HepG2 (cell line): ENCODE data around the gene ARHGEF3. TPM values are rescaled to one million over a fixed set of nuclear protein-coding genes. Genes with fewer than 3 reads are reported as not detected.

Experiments used
- FOXC1 ChIP-seq: sonication (generic); formaldehyde crosslinking; IDR thresholded peaks from 2 replicates; pipeline ENCODE4 v1.8.0; 2022; ENCODE audit warnings: mild to moderate bottlenecking, missing genetic modification reagents, borderline replicate concordance
- KDM2A ChIP-seq: sonication (generic); formaldehyde crosslinking; IDR thresholded peaks from 2 replicates; pipeline ENCODE4 v1.4.0; 2020; ENCODE audit warnings: low read depth, missing genetic modification reagents, borderline replicate concordance
- KLF13 ChIP-seq: sonication (generic); formaldehyde crosslinking; IDR thresholded peaks from 2 replicates; pipeline ENCODE4 v1.4.0; 2020; ENCODE audit warnings: mild to moderate bottlenecking, missing genetic modification reagents
- KLF16 ChIP-seq, 2 experiments: sonication (generic) in 1 of 2; formaldehyde crosslinking in 1 of 2; IDR thresholded peaks; 2 replicates each; pipeline versions ENCODE4 v1.6.1 to v1.8.0; 2016 to 2023; ENCODE audit warnings: missing genetic modification reagents in 2 of 2, missing compliant biosample characterization in 1 of 2
- MIER3 ChIP-seq: IDR thresholded peaks from 2 replicates; pipeline ENCODE4 v1.6.1; 2016; ENCODE audit warnings: missing compliant biosample characterization, borderline replicate concordance
- NCOA2 ChIP-seq: sonication (generic); formaldehyde crosslinking; IDR thresholded peaks from 2 replicates; pipeline ENCODE4 v1.8.0; 2022; ENCODE audit warnings: inconsistent platforms
- NR2F2 ChIP-seq: IDR thresholded peaks from 2 replicates; pipeline ENCODE4 v1.6.1; 2012; ENCODE audit warnings: low read depth, inconsistent platforms, borderline replicate concordance
- ZNF44 ChIP-seq: sonication (generic); formaldehyde crosslinking; IDR thresholded peaks from 2 replicates; pipeline ENCODE4 v1.5.1; 2020; ENCODE audit warnings: mild to moderate bottlenecking, missing genetic modification reagents
- ZNF570 ChIP-seq: sonication (generic); formaldehyde crosslinking; IDR thresholded peaks from 2 replicates; pipeline ENCODE4 v1.4.0; 2020; ENCODE audit warnings: mild to moderate bottlenecking, missing genetic modification reagents, borderline replicate concordance
- ZNF619 ChIP-seq: sonication (generic); formaldehyde crosslinking; IDR thresholded peaks from 2 replicates; pipeline ENCODE4 v1.4.0; 2020; ENCODE audit warnings: mild to moderate bottlenecking, missing genetic modification reagents
- polyA plus RNA-seq, 8 experiments: library from polyadenylated mRNA; depleted of rRNA in 3 of 8; stranded (reverse) in 7 of 8; unstranded in 1 of 8; fragments of >200 nt; fragmentation: Illumina TruSeq in 4 of 8; extraction: Trizol in 4 of 8; gene quantifications; 2 replicates each; pipeline versions ENCODE4 v1.2.1 to v1.2.3, GENCODE V29; 2011 to 2016; ENCODE audit warnings: low read depth in 4 of 8, missing spikeins in 1 of 8, mixed read lengths in 1 of 8; ENCODE audit not compliant: insufficient read depth in 1 of 8
- total RNA-seq, 5 experiments: library from RNA; depleted of rRNA; stranded (reverse); fragments of >200 nt; fragmentation: Illumina TruSeq; extraction: Trizol; gene quantifications; 2 replicates each; pipeline ENCODE4 v1.2.3, GENCODE V29; 2016; ENCODE audit warnings: low read depth in 1 of 5
- TF ChIP-seq, protein P1 (sequence below): sonication (generic); formaldehyde crosslinking; IDR thresholded peaks from 2 replicates; pipeline ENCODE4 v1.4.0; 2020; ENCODE audit warnings: missing genetic modification reagents, borderline replicate concordance
- TF ChIP-seq, protein P2 (sequence below): sonication (generic); formaldehyde crosslinking; IDR thresholded peaks from 2 replicates; pipeline ENCODE4 v1.4.0; 2020; ENCODE audit warnings: missing genetic modification reagents
- TF ChIP-seq, protein P3 (sequence below): sonication (generic); formaldehyde crosslinking; IDR thresholded peaks from 2 replicates; pipeline ENCODE4 v1.4.0; 2020; ENCODE audit warnings: mild to moderate bottlenecking, missing genetic modification reagents

ARHGEF3 gene
- total and polyA plus RNA-seq, 2 of the 13 experiments (the other 11 are each of a cell fraction or from before 2014, with no cell fraction given): 14.8 to 23.1 TPM

DNA sequence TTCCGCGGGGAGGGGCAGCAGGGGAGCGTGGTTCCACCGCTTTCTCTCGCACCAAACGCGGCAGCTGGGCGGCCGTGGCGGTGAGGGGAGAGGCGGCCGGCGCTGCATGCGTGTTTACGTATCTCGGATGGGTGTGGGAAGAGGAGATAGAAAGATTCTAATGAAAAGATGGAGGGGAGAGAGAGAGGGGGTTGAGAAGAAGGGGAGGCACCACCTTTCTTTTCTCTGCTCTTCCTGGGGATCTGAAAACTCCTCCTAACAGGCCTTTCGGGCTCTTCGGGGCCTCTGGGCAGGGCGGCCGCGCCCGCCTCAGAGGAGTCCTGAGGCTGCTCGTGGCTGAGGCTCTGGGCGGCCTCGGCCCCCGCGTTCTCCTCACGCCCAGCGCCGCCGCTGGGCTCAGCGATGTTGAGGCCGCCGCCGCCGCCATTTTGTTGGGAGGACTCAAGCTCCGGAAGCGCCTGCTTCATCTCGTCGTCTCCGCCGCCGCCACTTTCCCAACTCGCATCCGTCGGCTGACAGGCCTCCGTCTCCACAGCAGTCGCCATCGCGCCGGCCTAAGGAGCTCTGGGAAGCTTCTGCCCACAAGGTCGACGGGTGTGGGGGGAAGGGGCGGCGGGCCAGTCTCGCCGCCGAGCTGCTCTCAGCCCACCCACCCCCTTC lies 119.2 kb downstream of the ARHGEF3 start (continued):
- TF ChIP-seq, protein P1, sequence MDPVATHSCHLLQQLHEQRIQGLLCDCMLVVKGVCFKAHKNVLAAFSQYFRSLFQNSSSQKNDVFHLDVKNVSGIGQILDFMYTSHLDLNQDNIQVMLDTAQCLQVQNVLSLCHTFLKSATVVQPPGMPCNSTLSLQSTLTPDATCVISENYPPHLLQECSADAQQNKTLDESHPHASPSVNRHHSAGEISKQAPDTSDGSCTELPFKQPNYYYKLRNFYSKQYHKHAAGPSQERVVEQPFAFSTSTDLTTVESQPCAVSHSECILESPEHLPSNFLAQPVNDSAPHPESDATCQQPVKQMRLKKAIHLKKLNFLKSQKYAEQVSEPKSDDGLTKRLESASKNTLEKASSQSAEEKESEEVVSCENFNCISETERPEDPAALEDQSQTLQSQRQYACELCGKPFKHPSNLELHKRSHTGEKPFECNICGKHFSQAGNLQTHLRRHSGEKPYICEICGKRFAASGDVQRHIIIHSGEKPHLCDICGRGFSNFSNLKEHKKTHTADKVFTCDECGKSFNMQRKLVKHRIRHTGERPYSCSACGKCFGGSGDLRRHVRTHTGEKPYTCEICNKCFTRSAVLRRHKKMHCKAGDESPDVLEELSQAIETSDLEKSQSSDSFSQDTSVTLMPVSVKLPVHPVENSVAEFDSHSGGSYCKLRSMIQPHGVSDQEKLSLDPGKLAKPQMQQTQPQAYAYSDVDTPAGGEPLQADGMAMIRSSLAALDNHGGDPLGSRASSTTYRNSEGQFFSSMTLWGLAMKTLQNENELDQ (CRISPR knock-in tag): no peak
- no peak for TF ChIP-seq NR2F2
- TF ChIP-seq, protein P2, sequence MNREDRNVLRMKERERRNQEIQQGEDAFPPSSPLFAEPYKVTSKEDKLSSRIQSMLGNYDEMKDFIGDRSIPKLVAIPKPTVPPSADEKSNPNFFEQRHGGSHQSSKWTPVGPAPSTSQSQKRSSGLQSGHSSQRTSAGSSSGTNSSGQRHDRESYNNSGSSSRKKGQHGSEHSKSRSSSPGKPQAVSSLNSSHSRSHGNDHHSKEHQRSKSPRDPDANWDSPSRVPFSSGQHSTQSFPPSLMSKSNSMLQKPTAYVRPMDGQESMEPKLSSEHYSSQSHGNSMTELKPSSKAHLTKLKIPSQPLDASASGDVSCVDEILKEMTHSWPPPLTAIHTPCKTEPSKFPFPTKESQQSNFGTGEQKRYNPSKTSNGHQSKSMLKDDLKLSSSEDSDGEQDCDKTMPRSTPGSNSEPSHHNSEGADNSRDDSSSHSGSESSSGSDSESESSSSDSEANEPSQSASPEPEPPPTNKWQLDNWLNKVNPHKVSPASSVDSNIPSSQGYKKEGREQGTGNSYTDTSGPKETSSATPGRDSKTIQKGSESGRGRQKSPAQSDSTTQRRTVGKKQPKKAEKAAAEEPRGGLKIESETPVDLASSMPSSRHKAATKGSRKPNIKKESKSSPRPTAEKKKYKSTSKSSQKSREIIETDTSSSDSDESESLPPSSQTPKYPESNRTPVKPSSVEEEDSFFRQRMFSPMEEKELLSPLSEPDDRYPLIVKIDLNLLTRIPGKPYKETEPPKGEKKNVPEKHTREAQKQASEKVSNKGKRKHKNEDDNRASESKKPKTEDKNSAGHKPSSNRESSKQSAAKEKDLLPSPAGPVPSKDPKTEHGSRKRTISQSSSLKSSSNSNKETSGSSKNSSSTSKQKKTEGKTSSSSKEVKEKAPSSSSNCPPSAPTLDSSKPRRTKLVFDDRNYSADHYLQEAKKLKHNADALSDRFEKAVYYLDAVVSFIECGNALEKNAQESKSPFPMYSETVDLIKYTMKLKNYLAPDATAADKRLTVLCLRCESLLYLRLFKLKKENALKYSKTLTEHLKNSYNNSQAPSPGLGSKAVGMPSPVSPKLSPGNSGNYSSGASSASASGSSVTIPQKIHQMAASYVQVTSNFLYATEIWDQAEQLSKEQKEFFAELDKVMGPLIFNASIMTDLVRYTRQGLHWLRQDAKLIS (CRISPR knock-in tag): 0 out of 2 replicates have a peak, but pooled peaks have one; percentile 63
- TF ChIP-seq NCOA2 (CRISPR knock-in tag): peak; percentile 44
- 0 out of 2 replicates have a peak, but pooled peaks have one; percentile 71 for TF ChIP-seq ZNF44 (CRISPR knock-in tag)
- no peak for TF ChIP-seq KLF13 (CRISPR knock-in tag)
- TF ChIP-seq KDM2A (CRISPR knock-in tag): peak; percentile 83; the same call in 1 of the 2 replicates
- TF ChIP-seq ZNF619: peak; percentile 20; the same call in 1 of the 2 replicates
- TF ChIP-seq FOXC1 (CRISPR knock-in tag): peak; percentile 44
- TF ChIP-seq KLF16 (CRISPR knock-in tag; IDR thresholded peaks at IDR 0.05): peak in 1 of 2 experiments; percentile 16; a peak in 1 of 4 replicates
- TF ChIP-seq ZNF570 (CRISPR knock-in tag): no peak
- TF ChIP-seq, protein P3, sequence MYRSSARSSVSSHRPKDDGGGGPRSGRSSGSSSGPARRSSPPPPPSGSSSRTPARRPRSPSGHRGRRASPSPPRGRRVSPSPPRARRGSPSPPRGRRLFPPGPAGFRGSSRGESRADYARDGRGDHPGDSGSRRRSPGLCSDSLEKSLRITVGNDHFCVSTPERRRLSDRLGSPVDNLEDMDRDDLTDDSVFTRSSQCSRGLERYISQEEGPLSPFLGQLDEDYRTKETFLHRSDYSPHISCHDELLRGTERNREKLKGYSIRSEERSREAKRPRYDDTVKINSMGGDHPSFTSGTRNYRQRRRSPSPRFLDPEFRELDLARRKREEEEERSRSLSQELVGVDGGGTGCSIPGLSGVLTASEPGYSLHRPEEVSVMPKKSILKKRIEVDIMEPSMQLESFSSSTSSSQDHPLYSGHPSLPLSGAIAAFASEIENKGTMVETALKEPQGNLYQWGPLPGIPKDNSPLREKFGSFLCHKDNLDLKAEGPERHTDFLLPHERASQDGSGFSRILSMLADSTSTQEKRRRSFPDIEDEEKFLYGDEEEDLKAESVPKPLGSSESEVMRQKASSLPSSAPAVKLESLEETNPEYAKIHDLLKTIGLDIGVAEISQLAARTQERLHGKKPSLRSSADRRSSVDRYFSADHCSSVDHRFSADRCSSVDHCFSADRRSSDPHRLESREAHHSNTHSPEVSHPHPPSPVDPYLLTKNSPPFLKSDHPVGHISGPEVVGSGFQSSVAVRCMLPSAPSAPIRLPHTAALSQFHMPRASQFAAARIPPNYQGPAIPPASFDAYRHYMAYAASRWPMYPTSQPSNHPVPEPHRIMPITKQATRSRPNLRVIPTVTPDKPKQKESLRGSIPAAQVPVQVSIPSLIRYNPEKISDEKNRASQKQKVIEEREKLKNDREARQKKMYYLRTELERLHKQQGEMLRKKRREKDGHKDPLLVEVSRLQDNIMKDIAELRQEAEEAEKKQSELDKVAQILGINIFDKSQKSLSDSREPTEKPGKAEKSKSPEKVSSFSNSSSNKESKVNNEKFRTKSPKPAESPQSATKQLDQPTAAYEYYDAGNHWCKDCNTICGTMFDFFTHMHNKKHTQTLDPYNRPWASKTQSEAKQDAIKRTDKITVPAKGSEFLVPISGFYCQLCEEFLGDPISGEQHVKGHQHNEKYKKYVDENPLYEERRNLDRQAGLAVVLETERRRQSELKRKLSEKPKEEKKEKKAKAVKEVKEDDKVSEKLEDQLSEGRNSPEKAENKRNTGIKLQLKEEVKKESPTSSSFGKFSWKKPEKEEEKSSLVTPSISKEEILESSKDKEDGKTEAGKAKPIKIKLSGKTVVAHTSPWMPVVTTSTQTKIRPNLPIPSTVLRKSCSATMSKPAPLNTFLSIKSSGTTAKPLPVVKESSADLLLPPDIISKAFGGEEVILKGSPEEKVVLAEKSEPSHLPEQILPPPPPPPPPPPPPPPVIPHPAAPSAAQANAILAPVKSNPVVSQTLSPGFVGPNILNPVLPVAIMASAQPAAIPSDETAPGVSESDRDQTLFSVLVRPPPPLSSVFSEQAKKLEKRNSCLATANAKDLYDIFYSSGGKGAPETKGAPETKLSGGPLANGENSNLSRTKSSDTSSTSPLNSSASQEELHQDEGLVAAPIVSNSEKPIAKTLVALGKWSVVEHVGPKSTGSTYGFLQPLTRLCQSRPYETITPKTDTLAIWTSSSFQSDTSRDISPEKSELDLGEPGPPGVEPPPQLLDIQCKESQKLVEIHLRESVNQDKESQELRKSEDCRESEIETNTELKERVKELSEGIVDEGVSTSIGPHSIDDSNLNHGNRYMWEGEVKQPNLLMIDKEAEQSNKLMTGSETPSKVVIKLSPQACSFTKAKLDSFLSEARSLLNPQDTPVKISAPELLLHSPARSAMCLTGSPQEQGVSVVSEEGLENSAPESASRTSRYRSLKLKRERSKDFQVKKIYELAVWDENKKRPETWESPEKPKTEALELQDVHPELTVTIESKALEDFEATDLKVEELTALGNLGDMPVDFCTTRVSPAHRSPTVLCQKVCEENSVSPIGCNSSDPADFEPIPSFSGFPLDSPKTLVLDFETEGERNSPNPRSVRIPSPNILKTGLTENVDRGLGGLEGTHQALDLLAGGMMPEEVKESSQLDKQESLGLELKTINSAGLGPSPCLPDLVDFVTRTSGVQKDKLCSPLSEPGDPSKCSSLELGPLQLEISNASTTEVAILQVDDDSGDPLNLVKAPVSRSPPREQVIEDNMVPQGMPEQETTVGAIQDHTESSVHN: no peak
- 0 out of 2 replicates have a peak, but pooled peaks have one; percentile 42 for TF ChIP-seq MIER3 (CRISPR knock-in tag)
